H9 (cell line): ENCODE measurements around the gene CATSPERB. TPM values are rescaled to one million over a fixed set of nuclear protein-coding genes. Genes with fewer than 3 reads are reported as not detected.

Experiments
- DNase-seq: peaks from one replicate; pipeline ENCODE4 v3.0.0-alpha.2; 2017
- H2AFZ ChIP-seq: one replicate; pipeline ENCODE4 v1.6.1; 2013; ENCODE audit warnings: mild to moderate bottlenecking, low read length, control low read depth, moderate library complexity
- H2AK5ac ChIP-seq: 2 replicates; pipeline ENCODE4 v1.6.1; 2013; ENCODE audit warnings: low read length, control low read depth, mixed read lengths; ENCODE audit not compliant: insufficient read length
- H2BK120ac ChIP-seq: one replicate; pipeline ENCODE4 v1.6.1; 2013; ENCODE audit warnings: low read depth, mild to moderate bottlenecking, low read length, control low read depth, inconsistent platforms; ENCODE audit not compliant: poor library complexity, severe bottlenecking
- H2BK12ac ChIP-seq: 2 replicates; pipeline ENCODE4 v1.6.1; 2013; ENCODE audit warnings: low read length, control low read depth, mixed read lengths, low read depth; ENCODE audit not compliant: insufficient read length
- H2BK15ac ChIP-seq: 2 replicates; pipeline ENCODE4 v1.6.1; 2013; ENCODE audit warnings: low read depth, low read length, control low read depth
- H2BK20ac ChIP-seq: one replicate; pipeline ENCODE4 v1.6.1; 2013; ENCODE audit warnings: low read depth, mild to moderate bottlenecking, low read length, control low read depth, inconsistent platforms; ENCODE audit not compliant: poor library complexity, severe bottlenecking
- H2BK5ac ChIP-seq: 2 replicates; pipeline ENCODE4 v1.6.1; 2013; ENCODE audit warnings: low read length, control low read depth, mixed read lengths; ENCODE audit not compliant: insufficient read length
- H3K14ac ChIP-seq: 2 replicates; pipeline ENCODE4 v1.6.1; 2013; ENCODE audit warnings: low read length, control low read depth; ENCODE audit not compliant: insufficient read depth
- H3K18ac ChIP-seq: 2 replicates; pipeline ENCODE4 v1.6.1; 2013; ENCODE audit warnings: low read depth, mild to moderate bottlenecking, mixed read lengths, low read length, control low read depth; ENCODE audit not compliant: insufficient read length
- H3K23ac ChIP-seq: 2 replicates; pipeline ENCODE4 v1.6.1; 2013; ENCODE audit warnings: low read length, control low read depth, mixed read lengths, low read depth; ENCODE audit not compliant: insufficient read length
- H3K23me2 ChIP-seq: 2 replicates; pipeline ENCODE4 v1.6.1; 2013; ENCODE audit warnings: low read depth, mild to moderate bottlenecking, mixed read lengths, low read length, control low read depth; ENCODE audit not compliant: insufficient read length, poor library complexity, severe bottlenecking
- H3K27ac ChIP-seq: 2 replicates; pipeline ENCODE4 v1.5.1; 2013; ENCODE audit warnings: low read length, control low read depth, mixed read lengths, low read depth; ENCODE audit not compliant: insufficient read length
- H3K27me3 ChIP-seq: 2 replicates; pipeline ENCODE4 v1.6.1; 2013; ENCODE audit warnings: low read length, control low read depth, inconsistent platforms; ENCODE audit not compliant: insufficient read depth
- H3K4ac ChIP-seq: 2 replicates; pipeline ENCODE4 v1.6.1; 2013; ENCODE audit warnings: low read depth, mild to moderate bottlenecking, control low read depth, inconsistent platforms, low read length, moderate library complexity
- H3K4me1 ChIP-seq: 2 replicates; pipeline ENCODE4 v1.6.1; 2013; ENCODE audit warnings: low read length, control low read depth, inconsistent platforms; ENCODE audit not compliant: insufficient read depth
- H3K4me2 ChIP-seq: 2 replicates; pipeline ENCODE4 v1.6.1; 2013; ENCODE audit warnings: low read length, control low read depth, mixed read lengths; ENCODE audit not compliant: insufficient read length, insufficient read depth
- H3K56ac ChIP-seq: 2 replicates; pipeline ENCODE4 v1.6.1; 2013; ENCODE audit warnings: low read depth, mild to moderate bottlenecking, mixed read lengths, low read length, control low read depth; ENCODE audit not compliant: insufficient read length
- H3K79me1 ChIP-seq: 2 replicates; pipeline ENCODE4 v1.6.1; 2013; ENCODE audit warnings: low read depth, mild to moderate bottlenecking, moderate library complexity, low read length, control low read depth, inconsistent platforms; ENCODE audit not compliant: insufficient read depth, poor library complexity, severe bottlenecking
- H3K79me2 ChIP-seq: 2 replicates; pipeline ENCODE4 v1.6.1; 2013; ENCODE audit warnings: low read length, control low read depth, inconsistent platforms; ENCODE audit not compliant: insufficient read depth
- H3K9ac ChIP-seq: 2 replicates; pipeline ENCODE4 v1.6.1; 2013; ENCODE audit warnings: low read length, control low read depth, mixed read lengths; ENCODE audit not compliant: insufficient read length; ENCODE audit errors: extremely low read depth
- H3K9me3 ChIP-seq: one replicate; pipeline ENCODE4 v1.6.1; 2013; ENCODE audit warnings: low read depth, low read length, inconsistent platforms; ENCODE audit not compliant: control insufficient read depth
- H3T11ph ChIP-seq: one replicate; pipeline ENCODE4 v1.6.1; 2013; ENCODE audit warnings: mild to moderate bottlenecking, low read length, control low read depth, inconsistent platforms
- H4K20me1 ChIP-seq: one replicate; pipeline ENCODE4 v1.6.1; 2013; ENCODE audit not compliant: control insufficient read depth, insufficient read length, insufficient read depth
- H4K5ac ChIP-seq: 2 replicates; pipeline ENCODE4 v1.6.1; 2013; ENCODE audit warnings: low read depth, mild to moderate bottlenecking, mixed read lengths, low read length, control low read depth; ENCODE audit not compliant: insufficient read length
- H4K8ac ChIP-seq: replicated peaks from 2 replicates; pipeline ENCODE4 v1.6.1; 2013; ENCODE audit warnings: low read length, control low read depth, mixed read lengths, low read depth; ENCODE audit not compliant: insufficient read length
- H4K91ac ChIP-seq: 2 replicates; pipeline ENCODE4 v1.6.1; 2013; ENCODE audit warnings: low read depth, mild to moderate bottlenecking, moderate library complexity, mixed read lengths, low read length, control low read depth; ENCODE audit not compliant: insufficient read length
- H3K27ac Mint-ChIP-seq, 3 experiments: 2 replicates in 2 of 3; 3 replicates in 1 of 3; pipeline ENCODE4 v1.8.0; 2020 to 2021; ENCODE audit warnings: mixed read lengths in 3 of 3, mild to moderate bottlenecking in 1 of 3, moderate library complexity in 1 of 3
- H3K27me3 Mint-ChIP-seq: 2 replicates; pipeline ENCODE4 v1.8.0; 2021; ENCODE audit warnings: low read depth, mild to moderate bottlenecking, moderate library complexity, mixed read lengths
- H3K36me3 Mint-ChIP-seq, 3 experiments: 2 replicates in 2 of 3; 3 replicates in 1 of 3; pipeline ENCODE4 v1.8.0; 2020 to 2021; ENCODE audit warnings: low read depth in 3 of 3, mixed read lengths in 3 of 3; ENCODE audit not compliant: insufficient read depth in 1 of 3
- H3K4me1 Mint-ChIP-seq, 2 experiments: 2 replicates each; pipeline ENCODE4 v1.8.0; 2020; ENCODE audit warnings: mixed read lengths in 2 of 2
- H3K4me3 Mint-ChIP-seq, 2 experiments: 2 replicates in 1 of 2; 3 replicates in 1 of 2; pipeline ENCODE4 v1.8.0; 2020 to 2021; ENCODE audit warnings: mild to moderate bottlenecking in 2 of 2, mixed read lengths in 2 of 2, moderate library complexity in 1 of 2
- H3K9me3 Mint-ChIP-seq, 2 experiments: 2 replicates in 1 of 2; 3 replicates in 1 of 2; pipeline ENCODE4 v1.8.0; 2020; ENCODE audit warnings: mild to moderate bottlenecking in 2 of 2, mixed read lengths in 2 of 2, moderate library complexity in 1 of 2
- WGBS: extraction: QIAGEN DNeasy Blood & Tissue Kit; methylation state at CpG from one replicate; pipeline ENCODE4 v1.1.7; 2013; ENCODE audit warnings: missing lambda C conversion rate, low lambda C conversion rate, mixed read lengths; ENCODE audit not compliant: insufficient read length; ENCODE audit errors: extremely low coverage; 5-methylcytosine and 5-hydroxymethylcytosine counted together
- total RNA-seq: library from RNA; stranded (reverse); gene quantifications from 2 replicates; pipeline ENCODE4 v1.2.1, GENCODE V29; 2021
- TF ChIP-seq, protein P1 (sequence below): fragments of 200-600 bp; sonication (generic); conservative IDR thresholded peaks from 3 replicates; pipeline ENCODE4 v1.8.0; 2021; ENCODE audit warnings: antibody characterized with exemption, mild to moderate bottlenecking

CATSPERB gene
- total RNA-seq, 1 experiment from 2014 or later = 0.48 TPM

DNA sequence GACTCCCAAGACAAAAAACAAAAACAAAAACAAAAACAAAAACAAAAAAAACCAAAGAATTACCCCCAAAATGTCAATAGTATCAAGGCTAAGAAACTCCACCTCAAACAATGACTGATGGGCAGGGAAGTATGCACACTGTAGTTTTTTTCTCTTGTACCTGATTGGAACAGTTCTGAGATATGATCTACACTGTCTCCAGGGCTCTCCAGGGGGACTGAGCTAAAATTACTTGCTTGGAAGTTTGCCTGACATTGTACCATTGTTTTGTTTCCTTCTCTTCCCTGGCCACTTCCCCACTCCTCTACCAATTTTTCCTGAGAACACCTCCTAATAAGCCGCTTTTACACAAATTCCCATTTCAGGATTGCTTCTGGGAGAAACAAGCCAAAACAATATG lies 22.3 kb upstream of the CATSPERB start:
- Histone ChIP-seq H3K23me2 (no peaks in the 10 kb centered on the region), H2AK5ac (no peak overlapping the region), H2BK12ac (no peak overlapping the region), H3K79me2 (no peaks in the 10 kb centered on the region), H3K56ac (no peak overlapping the region), H2BK120ac (no peak overlapping the region), H4K5ac (no peak overlapping the region), H3K27ac (no peak overlapping the region), H3K9me3 (no peaks in the 10 kb centered on the region), H4K91ac (no peak overlapping the region), H3K4me1 (no peaks in the 10 kb centered on the region; the same call in 1 of the 2 replicates), H3K14ac (no peak overlapping the region), H4K8ac (no peak overlapping the region), H3K9ac (no peak overlapping the region), H3K79me1 (no peaks in the 10 kb centered on the region), H3K27me3 (no peaks in the 10 kb centered on the region), H2BK15ac (no peak overlapping the region), H2BK5ac (no peak overlapping the region), H3T11ph (no peak overlapping the region), H3K23ac (no peak overlapping the region), H4K20me1 (no peaks in the 10 kb centered on the region), H3K18ac (no peak overlapping the region), H2AFZ (no peak overlapping the region), H3K4ac (no peak overlapping the region), H3K4me2 (no peak overlapping the region), H2BK20ac (no peak overlapping the region)
- H3K27me3 Mint-ChIP-seq = no peaks in the 10 kb centered on the region
- peaks cover 15 to 19% of the 10 kb centered on the region in 2 experiments for H3K4me1 Mint-ChIP-seq
- TF ChIP-seq, protein P1, sequence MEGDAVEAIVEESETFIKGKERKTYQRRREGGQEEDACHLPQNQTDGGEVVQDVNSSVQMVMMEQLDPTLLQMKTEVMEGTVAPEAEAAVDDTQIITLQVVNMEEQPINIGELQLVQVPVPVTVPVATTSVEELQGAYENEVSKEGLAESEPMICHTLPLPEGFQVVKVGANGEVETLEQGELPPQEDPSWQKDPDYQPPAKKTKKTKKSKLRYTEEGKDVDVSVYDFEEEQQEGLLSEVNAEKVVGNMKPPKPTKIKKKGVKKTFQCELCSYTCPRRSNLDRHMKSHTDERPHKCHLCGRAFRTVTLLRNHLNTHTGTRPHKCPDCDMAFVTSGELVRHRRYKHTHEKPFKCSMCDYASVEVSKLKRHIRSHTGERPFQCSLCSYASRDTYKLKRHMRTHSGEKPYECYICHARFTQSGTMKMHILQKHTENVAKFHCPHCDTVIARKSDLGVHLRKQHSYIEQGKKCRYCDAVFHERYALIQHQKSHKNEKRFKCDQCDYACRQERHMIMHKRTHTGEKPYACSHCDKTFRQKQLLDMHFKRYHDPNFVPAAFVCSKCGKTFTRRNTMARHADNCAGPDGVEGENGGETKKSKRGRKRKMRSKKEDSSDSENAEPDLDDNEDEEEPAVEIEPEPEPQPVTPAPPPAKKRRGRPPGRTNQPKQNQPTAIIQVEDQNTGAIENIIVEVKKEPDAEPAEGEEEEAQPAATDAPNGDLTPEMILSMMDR = no peak
- H3K27ac Mint-ChIP-seq = peak overlapping the region in 1 of 3 experiments; percentile 9; a peak in 2 of 7 replicates
- H3K4me3 Mint-ChIP-seq = no peak overlapping the region
- H3K36me3 Mint-ChIP-seq = no peaks in the 10 kb centered on the region
- no CpG with 5 or more reads among the region's 1 CpG for WGBS
- no peaks in the 10 kb centered on the region for H3K9me3 Mint-ChIP-seq
- no peak for DNase-seq
